Measurements from ENCODE around the gene PNLIPRP3. TPM values are rescaled to one million over a fixed set of nuclear protein-coding genes. Genes with fewer than 3 reads are reported as not detected.

PNLIPRP3 gene
- total RNA-seq, 2 experiments from 2014 or later: not detected

- Histone ChIP-seq H3K4me3 (ENCODE audit: low read length) (no peak overlapping the region), H3K4me1 (ENCODE audit: insufficient read depth, low read length) (no peaks in the 10 kb centered on the region), H3K36me3 (ENCODE audit: insufficient read depth, low read length) (no peaks in the 10 kb centered on the region), H3K9me3 (ENCODE audit: control insufficient read depth in 1 of 2, insufficient read depth in 1 of 2, low read length in 2 of 2) (no peaks in the 10 kb centered on the region), H3K27me3 (ENCODE audit: control insufficient read depth in 1 of 2, insufficient read depth in 2 of 2, low read length in 2 of 2) (no peaks in the 10 kb centered on the region), H3K27ac (ENCODE audit: low read depth in 1 of 2, low read length in 2 of 2) (no peak overlapping the region)
- Mint-ChIP-seq H3K27me3 (peaks cover 33% of the 10 kb centered on the region), H3K4me1 (ENCODE audit: low read depth) (no peaks in the 10 kb centered on the region), H3K9me3 (no peaks in the 10 kb centered on the region), H3K36me3 (ENCODE audit: low read depth) (no peaks in the 10 kb centered on the region), H3K4me3 (no peak overlapping the region), H3K27ac (no peak overlapping the region)
- ChIA-PET CTCF (no interaction called here), POLR2A (no interaction called here)
- intact Hi-C loops (cut with DNase I, micrococcal nuclease): no loop called here
- TF ChIP-seq CTCF (IDR thresholded peaks at IDR 0.05): no peak
- ATAC-seq (ENCODE audit: poor library complexity) (no peak), DNase-seq (no peak)
These were observed 97.1 kb downstream of the PNLIPRP3 start for GRCh38 chr10:116524736-116525135.

- Mint-ChIP-seq H3K27ac (no peak overlapping the region), H3K4me1 (ENCODE audit: low read depth) (no peaks in the 10 kb centered on the region), H3K4me3 (no peak overlapping the region), H3K36me3 (ENCODE audit: low read depth) (no peaks in the 10 kb centered on the region), H3K9me3 (no peaks in the 10 kb centered on the region), H3K27me3 (peaks cover 33% of the 10 kb centered on the region)
- Histone ChIP-seq H3K4me3 (ENCODE audit: low read length) (no peak overlapping the region), H3K27ac (ENCODE audit: low read depth in 1 of 2, low read length in 2 of 2) (no peak overlapping the region), H3K4me1 (ENCODE audit: insufficient read depth, low read length) (no peaks in the 10 kb centered on the region), H3K9me3 (ENCODE audit: control insufficient read depth in 1 of 2, insufficient read depth in 1 of 2, low read length in 2 of 2) (no peaks in the 10 kb centered on the region), H3K36me3 (ENCODE audit: insufficient read depth, low read length) (no peaks in the 10 kb centered on the region), H3K27me3 (ENCODE audit: control insufficient read depth in 1 of 2, insufficient read depth in 2 of 2, low read length in 2 of 2) (peaks cover 0 to 2% of the 10 kb centered on the region in 2 experiments)
- CTCF ChIA-PET: no interaction called here
- ATAC-seq (ENCODE audit: poor library complexity) (no peak), DNase-seq (no peak)
- POLR2A ChIA-PET: no interaction called here
- intact Hi-C loops (cut with DNase I, micrococcal nuclease): no loop called here
- no peak for TF ChIP-seq CTCF (IDR thresholded peaks at IDR 0.05)
These were observed 98.6 kb downstream of the PNLIPRP3 start for GRCh38 chr10:116526219-116526618.

Other genes starting within 250 kb of the PNLIPRP3 start
- not detected for gene GFRA1, start 154.6 kb upstream of the PNLIPRP3 start, total RNA-seq
- not detected for gene CCDC172, start 103.4 kb upstream of the PNLIPRP3 start, total RNA-seq
- gene PNLIP, start 118.1 kb downstream of the PNLIPRP3 start, total RNA-seq: not detected
- gene PNLIPRP1, start 163.1 kb downstream of the PNLIPRP3 start, total RNA-seq: not detected
- gene PNLIPRP2, start 193.1 kb downstream of the PNLIPRP3 start, total RNA-seq: not detected